Osteoblast (primary cell): Measurements from ENCODE around the gene EIF2B2. TPM values are rescaled to one million over a fixed set of nuclear protein-coding genes. Genes with fewer than 3 reads are reported as not detected.

Experiments
- DNase-seq: peaks from one replicate; pipeline ENCODE4 v3.0.0; 2011; ENCODE audit warnings: low spot score, mixed read lengths; ENCODE audit not compliant: insufficient read length; ENCODE audit errors: missing footprints
- H2AFZ ChIP-seq: 2 replicates; pipeline ENCODE4 v1.6.0; 2011; ENCODE audit warnings: mild to moderate bottlenecking, low read length
- H3K27ac ChIP-seq: 2 replicates; pipeline ENCODE4 v1.5.1; 2011; ENCODE audit warnings: mild to moderate bottlenecking, low read depth, low read length, moderate library complexity
- H3K27me3 ChIP-seq: 2 replicates; pipeline ENCODE4 v1.6.0; 2012; ENCODE audit warnings: mild to moderate bottlenecking, control low read depth, inconsistent platforms, low read length, moderate library complexity; ENCODE audit not compliant: insufficient read depth
- H3K36me3 ChIP-seq: 2 replicates; pipeline ENCODE4 v1.5.1; 2011; ENCODE audit warnings: mild to moderate bottlenecking, low read length, control low read depth, moderate library complexity; ENCODE audit not compliant: insufficient read depth
- H3K4me1 ChIP-seq: 2 replicates; pipeline ENCODE4 v1.5.1; 2011; ENCODE audit warnings: mild to moderate bottlenecking, low read length, control low read depth, moderate library complexity; ENCODE audit not compliant: insufficient read depth
- H3K4me2 ChIP-seq: 2 replicates; pipeline ENCODE4 v1.6.0; 2011; ENCODE audit warnings: mild to moderate bottlenecking, low read length; ENCODE audit not compliant: insufficient read depth
- H3K4me3 ChIP-seq: fragments of 200-600 bp; sonication (generic); 3 replicates; pipeline ENCODE4 v1.5.1; 2012; ENCODE audit warnings: mild to moderate bottlenecking, low read length, inconsistent platforms; ENCODE audit not compliant: insufficient read depth
- H3K79me2 ChIP-seq: 2 replicates; pipeline ENCODE4 v1.6.0; 2012; ENCODE audit warnings: mild to moderate bottlenecking, low read length, control low read depth, inconsistent platforms; ENCODE audit not compliant: insufficient read depth
- H3K9me3 ChIP-seq: 2 replicates; pipeline ENCODE4 v1.5.1; 2011; ENCODE audit warnings: low read depth, low read length, control low read depth
- H4K20me1 ChIP-seq: 2 replicates; pipeline ENCODE4 v1.6.0; 2012; ENCODE audit warnings: mild to moderate bottlenecking, low read length, control low read depth; ENCODE audit not compliant: insufficient read depth
- total RNA-seq: library from RNA; depleted of rRNA; stranded (reverse); fragments of >200 nt; gene quantifications from 2 replicates; pipeline ENCODE4 v1.2.3, GENCODE V29; 2012
- TF ChIP-seq, protein P1 (sequence below): IDR thresholded peaks from 2 replicates; pipeline ENCODE4 v1.5.1; 2011; ENCODE audit warnings: mild to moderate bottlenecking, low read depth, low read length, moderate library complexity; ENCODE audit errors: extremely low read depth

Gene EIF2B2
- total RNA-seq, 1 donor, result 39.4 TPM

DNA sequence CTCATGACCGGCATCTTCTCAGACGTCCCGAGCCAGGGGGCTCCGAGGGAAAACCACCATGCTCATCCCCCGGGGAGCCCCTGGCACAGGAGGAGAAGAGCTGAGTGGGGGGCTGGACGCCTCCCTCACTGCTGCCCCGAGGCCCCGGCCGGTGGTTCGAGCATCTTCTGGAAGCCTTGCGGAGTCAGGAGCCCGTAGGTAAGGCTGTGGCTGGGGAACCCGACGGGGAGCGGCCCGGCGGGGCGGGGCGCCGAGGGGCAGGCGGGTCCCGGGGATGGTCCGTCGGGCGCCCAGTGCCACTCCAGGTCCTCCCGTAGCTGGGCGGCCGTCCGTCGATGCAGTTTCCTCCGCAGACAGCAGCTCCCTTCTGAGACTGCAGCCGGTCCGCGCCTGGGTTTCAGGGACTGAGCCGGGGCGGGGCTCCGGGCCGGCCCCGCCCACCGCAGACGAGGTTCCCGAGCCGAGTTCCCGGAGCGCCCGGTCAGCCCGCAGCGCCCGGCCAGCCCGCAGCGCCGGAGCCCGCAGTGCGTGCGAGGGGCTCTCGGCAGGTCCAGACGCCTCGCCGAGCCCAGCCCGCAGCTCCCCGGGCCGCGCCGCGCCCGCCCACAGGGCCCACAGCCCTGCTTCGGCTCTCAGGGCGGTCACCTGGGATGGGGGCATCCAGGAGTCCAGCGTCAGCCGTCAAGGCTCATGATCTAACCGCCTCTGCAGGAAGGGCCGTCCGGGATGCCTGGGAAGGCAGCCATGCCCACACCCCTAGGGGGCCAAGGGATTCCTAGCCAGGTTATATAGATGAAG lies 47.3 kb upstream of the EIF2B2 start, which contains the start of gene PGF:
TSS of gene PGF (minus strand) at position 369 of the 798 bp plus-strand sequence. CDS start at position 14, 355 bp downstream.
- TF ChIP-seq, protein P1, sequence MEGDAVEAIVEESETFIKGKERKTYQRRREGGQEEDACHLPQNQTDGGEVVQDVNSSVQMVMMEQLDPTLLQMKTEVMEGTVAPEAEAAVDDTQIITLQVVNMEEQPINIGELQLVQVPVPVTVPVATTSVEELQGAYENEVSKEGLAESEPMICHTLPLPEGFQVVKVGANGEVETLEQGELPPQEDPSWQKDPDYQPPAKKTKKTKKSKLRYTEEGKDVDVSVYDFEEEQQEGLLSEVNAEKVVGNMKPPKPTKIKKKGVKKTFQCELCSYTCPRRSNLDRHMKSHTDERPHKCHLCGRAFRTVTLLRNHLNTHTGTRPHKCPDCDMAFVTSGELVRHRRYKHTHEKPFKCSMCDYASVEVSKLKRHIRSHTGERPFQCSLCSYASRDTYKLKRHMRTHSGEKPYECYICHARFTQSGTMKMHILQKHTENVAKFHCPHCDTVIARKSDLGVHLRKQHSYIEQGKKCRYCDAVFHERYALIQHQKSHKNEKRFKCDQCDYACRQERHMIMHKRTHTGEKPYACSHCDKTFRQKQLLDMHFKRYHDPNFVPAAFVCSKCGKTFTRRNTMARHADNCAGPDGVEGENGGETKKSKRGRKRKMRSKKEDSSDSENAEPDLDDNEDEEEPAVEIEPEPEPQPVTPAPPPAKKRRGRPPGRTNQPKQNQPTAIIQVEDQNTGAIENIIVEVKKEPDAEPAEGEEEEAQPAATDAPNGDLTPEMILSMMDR, result no peak
- H3K79me2 ChIP-seq, result no peaks in the 10 kb centered on the region
- peak within 1 kb of the TSS; percentile 70 for H2AFZ ChIP-seq
- peaks cover 19% of the 10 kb centered on the region for H3K4me1 ChIP-seq
- no peaks in the 10 kb centered on the region for H3K9me3 ChIP-seq
- no peaks in the 10 kb centered on the region for H3K27me3 ChIP-seq
- no peak within 1 kb of the TSS for H3K27ac ChIP-seq
- H3K4me2 ChIP-seq, result peak within 1 kb of the TSS; percentile 86
- peak; percentile 96 for DNase-seq
- no peaks in the 10 kb centered on the region for H3K36me3 ChIP-seq
- H3K4me3 ChIP-seq, result peak within 1 kb of the TSS; percentile 75
- H4K20me1 ChIP-seq, result no peaks in the 10 kb centered on the region

DNA sequence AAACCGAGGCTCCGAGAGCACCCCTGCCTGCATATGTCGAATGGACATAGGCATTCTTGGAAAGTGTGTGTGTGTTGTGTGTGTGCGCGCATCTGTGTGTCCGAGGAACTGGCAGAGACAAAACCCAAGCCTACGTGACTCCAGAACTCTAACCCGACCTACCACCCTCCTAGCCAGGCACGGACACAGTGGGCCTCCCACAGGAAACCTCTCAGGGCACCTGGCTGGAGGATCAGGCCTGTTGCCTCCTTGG lies 46.8 kb upstream of the EIF2B2 start:
- Histone ChIP-seq H3K27me3 (no peaks in the 10 kb centered on the region), H3K79me2 (no peaks in the 10 kb centered on the region), H3K4me2 (peak overlapping the region; percentile 86), H3K4me3 (peak overlapping the region; percentile 75), H2AFZ (peak overlapping the region; percentile 65), H3K27ac (no peak overlapping the region), H4K20me1 (no peaks in the 10 kb centered on the region), H3K36me3 (no peaks in the 10 kb centered on the region), H3K9me3 (no peaks in the 10 kb centered on the region), H3K4me1 (peaks cover 19% of the 10 kb centered on the region)
- no peak for DNase-seq
- TF ChIP-seq, protein P1, result no peak

DNA sequence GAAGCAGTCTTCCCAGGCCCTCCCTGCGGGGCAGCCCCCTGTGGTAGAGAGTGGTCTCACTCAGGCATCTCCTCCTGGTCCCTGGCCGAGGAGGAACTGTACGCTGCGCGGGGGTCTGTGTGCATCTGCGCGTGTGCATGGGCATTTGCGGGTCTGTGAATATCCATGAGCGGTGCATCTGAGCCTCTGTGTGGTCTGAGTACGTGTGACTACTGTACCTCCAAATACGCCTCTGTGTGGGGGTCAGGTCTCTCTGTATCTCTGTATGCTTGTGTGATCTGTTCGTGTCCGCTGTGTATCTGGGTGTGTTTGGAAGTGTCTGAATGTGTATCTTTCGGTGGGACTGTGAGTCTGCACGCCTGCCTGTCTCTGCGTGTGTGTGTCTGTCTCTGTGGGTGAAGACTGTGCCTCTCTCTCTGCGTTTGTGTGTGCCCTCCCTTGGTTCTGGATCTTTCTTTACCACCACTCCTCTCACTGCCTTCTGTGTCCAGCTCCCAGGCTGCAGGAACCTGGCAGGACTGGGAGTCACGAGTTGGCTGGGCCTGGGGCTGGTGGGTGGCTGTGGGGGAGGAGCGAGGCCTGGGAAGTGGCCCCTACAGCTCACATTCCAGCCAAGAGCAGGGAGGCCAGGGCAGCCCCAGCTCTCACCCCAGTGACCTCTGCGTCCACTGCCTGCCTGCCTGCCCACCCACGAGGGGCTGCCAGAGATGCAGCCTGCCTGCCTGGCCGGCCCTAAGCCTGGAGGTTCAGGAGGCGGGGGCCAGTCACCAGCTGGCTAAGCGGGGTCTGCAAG lies 46.2 kb upstream of the EIF2B2 start:
- Histone ChIP-seq H3K27ac (no peak overlapping the region), H3K4me3 (no peak overlapping the region)
- TF ChIP-seq, protein P1, result no peak

DNA sequence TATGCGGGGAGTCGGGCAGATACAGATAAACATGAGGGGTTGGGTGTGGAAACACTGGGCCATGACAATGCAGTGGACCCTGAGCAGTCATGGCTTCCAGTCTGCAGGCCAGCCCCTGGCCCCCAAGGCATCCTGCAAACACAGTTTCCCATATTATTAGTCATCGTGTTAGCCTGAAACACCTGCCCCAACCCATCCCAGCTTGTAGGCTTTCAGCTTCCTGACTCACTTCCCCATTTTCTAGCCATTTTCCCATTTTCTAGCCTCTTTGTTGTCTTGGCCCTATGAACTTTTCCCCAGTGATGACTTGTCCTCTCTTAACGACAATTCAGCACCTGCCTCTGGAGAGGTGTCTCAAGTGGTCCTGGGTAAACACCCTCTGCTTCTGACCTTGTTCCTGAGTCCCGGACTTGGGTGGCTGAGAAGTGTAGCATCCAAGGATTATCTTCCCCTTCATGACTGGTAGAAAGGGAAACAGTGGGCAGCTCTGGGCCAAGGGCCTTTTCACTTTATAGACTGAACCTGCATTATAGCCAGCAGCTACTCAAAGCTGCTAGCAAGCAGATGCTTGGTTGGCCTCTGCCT lies 43.0 kb upstream of the EIF2B2 start:
- H3K4me3 ChIP-seq, result no peak overlapping the region
- H4K20me1 ChIP-seq, result no peaks in the 10 kb centered on the region
- TF ChIP-seq, protein P1, result no peak
- peaks cover 8% of the 10 kb centered on the region for H3K4me1 ChIP-seq
- no peaks in the 10 kb centered on the region for H3K36me3 ChIP-seq
- H3K79me2 ChIP-seq, result no peaks in the 10 kb centered on the region
- no peak overlapping the region for H3K4me2 ChIP-seq
- H3K27me3 ChIP-seq, result no peaks in the 10 kb centered on the region
- no peak overlapping the region for H2AFZ ChIP-seq
- no peak overlapping the region for H3K27ac ChIP-seq
- DNase-seq, result no peak
- no peaks in the 10 kb centered on the region for H3K9me3 ChIP-seq

More for the DNA sequence above, 46.2 kb upstream of the EIF2B2 start:
- DNase-seq, result no peak
- H2AFZ ChIP-seq, result no peak overlapping the region
- no peaks in the 10 kb centered on the region for H4K20me1 ChIP-seq
- peaks cover 19% of the 10 kb centered on the region for H3K4me1 ChIP-seq
- no peak overlapping the region for H3K4me2 ChIP-seq
- no peaks in the 10 kb centered on the region for H3K9me3 ChIP-seq
- no peaks in the 10 kb centered on the region for H3K79me2 ChIP-seq
- no peaks in the 10 kb centered on the region for H3K27me3 ChIP-seq
- H3K36me3 ChIP-seq, result no peaks in the 10 kb centered on the region
